GM10847 (cell line): Measurements from ENCODE around the gene YPEL2.

ENCODE experiments used
- POLR2A ChIP-seq: IDR thresholded peaks from 2 replicates; pipeline ENCODE4 v1.6.1; 2011; ENCODE audit not compliant: insufficient read length; ENCODE audit errors: extremely low read depth

YPEL2 gene

GRCh38 chr17:59365383-59365981, 34.0 kb downstream of the YPEL2 start:
- no peak for TF ChIP-seq POLR2A

- TF ChIP-seq POLR2A = no peak
These were observed 34.7 kb downstream of the YPEL2 start for GRCh38 chr17:59366040-59366757.

- no peak for TF ChIP-seq POLR2A
These were observed 35.6 kb downstream of the YPEL2 start for GRCh38 chr17:59366773-59367656.

- TF ChIP-seq POLR2A = no peak
These were observed 36.2 kb downstream of the YPEL2 start for GRCh38 chr17:59367657-59368045.

- TF ChIP-seq POLR2A = no peak
These were observed 36.9 kb downstream of the YPEL2 start for GRCh38 chr17:59368218-59368857.

GRCh38 chr17:59369031-59369975, 37.8 kb downstream of the YPEL2 start:
- no peak for TF ChIP-seq POLR2A

- TF ChIP-seq POLR2A = no peak
These were observed 39.3 kb downstream of the YPEL2 start for GRCh38 chr17:59370593-59371299.

GRCh38 chr17:59371416-59372100, 40.1 kb downstream of the YPEL2 start:
- no peak for TF ChIP-seq POLR2A

GRCh38 chr17:59372138-59372751, 40.8 kb downstream of the YPEL2 start:
- no peak for TF ChIP-seq POLR2A

GRCh38 chr17:59373882-59374495, 42.5 kb downstream of the YPEL2 start:
- no peak for TF ChIP-seq POLR2A

- TF ChIP-seq POLR2A = no peak
These were observed 43.2 kb downstream of the YPEL2 start for GRCh38 chr17:59374612-59375011.

GRCh38 chr17:59375857-59376256, 44.4 kb downstream of the YPEL2 start:
- TF ChIP-seq POLR2A = no peak
